B cell (primary cell): ENCODE results near the gene PGA3. TPM values are rescaled to one million over a fixed set of nuclear protein-coding genes. Genes with fewer than 3 reads are reported as not detected.

Experiments
- ATAC-seq: fragments of 200-7000 bp; cut with Tn5 transposase; one replicate; pipeline ENCODE4 v1.10.0; 2021; ENCODE audit warnings: low read depth, mild to moderate bottlenecking, moderate number of reproducible peaks, moderate library complexity
- CTCF ChIA-PET: fragments of 350-600 bp; sonication (Branson Sonifier 250); formaldehyde crosslinking; loops from one replicate; lab custom pipeline; 2021; ENCODE audit warnings: antibody characterized with exemption, inconsistent platforms; lab: Charles Lee
- POLR2A ChIA-PET: fragments of 350-600 bp; sonication (Branson Sonifier 250); formaldehyde crosslinking; loops from one replicate; lab custom pipeline; 2021; ENCODE audit warnings: antibody characterized with exemption; lab: Charles Lee
- DNase-seq: peaks from one replicate; pipeline ENCODE4 v3.0.0; 2013
- H2AFZ ChIP-seq: 2 replicates; pipeline ENCODE4 v1.6.1; 2012; ENCODE audit warnings: mild to moderate bottlenecking, low read depth, low read length; ENCODE audit not compliant: insufficient read depth, poor library complexity, severe bottlenecking
- H3K27ac ChIP-seq, 2 donors: 1 replicate in 1 of 2; 2 replicates in 1 of 2; pipeline ENCODE4 v1.5.1; 2012 to 2013; ENCODE audit warnings: low read length in 2 of 2, mild to moderate bottlenecking in 2 of 2, moderate library complexity in 1 of 2
- H3K27me3 ChIP-seq, 4 experiments: fragments of 200-600 bp in 1 of 4; sonication (generic) in 1 of 4; replicated peaks in 1 of 4; 1 replicate in 2 of 4; 2 replicates in 2 of 4; pipeline versions ENCODE4 v1.6.1 to v1.7.0; 2013 to 2016; ENCODE audit warnings: low read length in 3 of 4, mild to moderate bottlenecking in 2 of 4, mixed read lengths in 1 of 4, moderate library complexity in 1 of 4; ENCODE audit not compliant: insufficient read depth in 4 of 4, control insufficient read depth in 3 of 4; ENCODE audit errors: control extremely low read depth in 1 of 4
- H3K36me3 ChIP-seq, 2 experiments: replicated peaks in 1 of 2; 1 replicate in 1 of 2; 2 replicates in 1 of 2; pipeline versions ENCODE4 v1.6.1 to v1.7.1; 2013; ENCODE audit warnings: low read length in 1 of 2; ENCODE audit not compliant: insufficient read depth in 2 of 2, control insufficient read depth in 1 of 2; ENCODE audit errors: control extremely low read depth in 1 of 2, extremely low read depth in 1 of 2
- H3K4me1 ChIP-seq, 2 donors: fragments of 200-600 bp in 1 of 2; sonication (generic) in 1 of 2; 1 replicate in 1 of 2; 2 replicates in 1 of 2; pipeline versions ENCODE4 v1.5.1 to v1.6.1; 2013 to 2017; ENCODE audit warnings: low read length in 2 of 2; ENCODE audit not compliant: control insufficient read depth in 2 of 2, insufficient read depth in 2 of 2
- H3K4me2 ChIP-seq: replicated peaks from 2 replicates; pipeline ENCODE3; 2012; ENCODE audit warnings: mild to moderate bottlenecking, low read depth, low read length; ENCODE audit not compliant: poor library complexity, severe bottlenecking
- H3K4me3 ChIP-seq, 5 experiments: fragments of 200-600 bp in 1 of 5; sonication (generic) in 1 of 5; 1 replicate in 3 of 5; 2 replicates in 2 of 5; pipeline versions ENCODE4 v1.5.1 to v1.7.0; 2011 to 2016; ENCODE audit warnings: low read length in 4 of 5, mild to moderate bottlenecking in 4 of 5, low read depth in 2 of 5, control low read depth in 1 of 5, moderate library complexity in 1 of 5; ENCODE audit not compliant: insufficient read depth in 1 of 5; ENCODE audit errors: control extremely low read depth in 1 of 5, extremely low read depth in 1 of 5
- H3K79me2 ChIP-seq: fragments of 200-600 bp; sonication (generic); one replicate; pipeline ENCODE4 v1.6.0; 2016; ENCODE audit warnings: low read length; ENCODE audit not compliant: control insufficient read depth, insufficient read depth
- H3K9ac ChIP-seq: fragments of 200-600 bp; sonication (generic); 2 replicates; pipeline ENCODE4 v1.6.1; 2017; ENCODE audit warnings: mild to moderate bottlenecking, low read length, moderate library complexity
- H3K9me3 ChIP-seq, 3 donors: one replicate each; pipeline versions ENCODE4 v1.6.1 to v1.7.1; 2013; ENCODE audit warnings: low read length in 2 of 3; ENCODE audit not compliant: control insufficient read depth in 2 of 3, insufficient read depth in 1 of 3; ENCODE audit errors: control extremely low read depth in 1 of 3
- H4K20me1 ChIP-seq: 2 replicates; pipeline ENCODE4 v1.6.0; 2012; ENCODE audit warnings: mild to moderate bottlenecking, low read length; ENCODE audit not compliant: insufficient read depth, control insufficient read depth, poor library complexity, severe bottlenecking
- H3K27ac Mint-ChIP-seq: one replicate; pipeline ENCODE4 v1.8.0; 2021; ENCODE audit warnings: mixed read lengths
- H3K27me3 Mint-ChIP-seq: one replicate; pipeline ENCODE4 v1.8.0; 2021; ENCODE audit warnings: mixed read lengths
- H3K4me1 Mint-ChIP-seq: one replicate; pipeline ENCODE4 v1.8.0; 2021; ENCODE audit warnings: mixed read lengths
- H3K4me3 Mint-ChIP-seq: one replicate; pipeline ENCODE4 v1.8.0; 2021; ENCODE audit warnings: mixed read lengths
- H3K9me3 Mint-ChIP-seq: one replicate; pipeline ENCODE4 v1.8.0; 2022; ENCODE audit warnings: mixed read lengths; ENCODE audit not compliant: insufficient read depth
- EZH2 ChIP-seq: IDR thresholded peaks from 2 replicates; pipeline ENCODE4 v1.6.1; 2012; ENCODE audit warnings: borderline replicate concordance, low read depth, mild to moderate bottlenecking, moderate library complexity, low read length; ENCODE audit not compliant: insufficient read depth, poor library complexity, severe bottlenecking
- WGBS: methylation state at CpG from one replicate; pipeline ENCODE4 v1.1.5; 2013; ENCODE audit warnings: missing lambda C conversion rate; ENCODE audit not compliant: insufficient coverage; 5-methylcytosine and 5-hydroxymethylcytosine counted together
- intact Hi-C: fragments of 100-400 bp; cut with micrococcal nuclease; formaldehyde crosslinking; loops from one replicate; pipeline ENCODE4 v1.10.0; 2022
- polyA plus RNA-seq: library from polyadenylated mRNA; depleted of rRNA; stranded (reverse); fragments of >200 nt; gene quantifications from 2 replicates; pipeline ENCODE4 v1.2.3, GENCODE V29; 2012
- total RNA-seq, 2 donors: library from RNA; stranded (reverse); fragments of 120-200 nt in 1 of 2; gene quantifications; 1 replicate in 1 of 2; 2 replicates in 1 of 2; pipeline versions ENCODE4 v1.2.3 to v1.2.4, GENCODE V29; 2013 to 2022
- TF ChIP-seq, protein P1 (sequence below): fragments of 200-600 bp; IDR thresholded peaks from one replicate; pipeline ENCODE4 v1.8.0; 2022; ENCODE audit warnings: antibody characterized with exemption, mild to moderate bottlenecking

PGA3 gene
- total and polyA plus RNA-seq, 2 donors (not counting 1 experiment from before 2014, with no cell fraction given), result not detected

DNA sequence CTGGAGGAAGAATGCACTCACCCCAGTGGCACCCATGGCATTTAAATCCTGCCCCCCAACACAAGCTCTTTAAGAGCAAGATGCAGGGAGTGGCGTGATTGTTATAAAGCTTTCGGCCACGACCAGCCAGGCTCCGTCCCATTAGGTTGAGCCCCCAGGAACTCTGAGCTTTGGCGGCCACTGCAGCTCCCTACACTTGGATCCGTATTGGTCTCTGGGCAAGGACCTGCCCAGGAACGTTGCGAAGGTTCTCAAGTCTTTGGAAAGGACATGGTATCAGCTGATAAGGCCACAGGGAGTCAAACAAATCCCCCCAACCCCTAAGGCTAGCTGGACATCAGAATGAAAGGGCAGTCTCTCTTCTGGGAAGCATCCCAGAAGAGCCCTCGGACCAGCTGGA is 32.7 kb upstream of the PGA3 start:
- Histone ChIP-seq H3K79me2 (no peaks in the 10 kb centered on the region), H3K9me3 (peaks cover 0 to 14% (median 2%) of the 10 kb centered on the region in 3 donors), H3K4me2 (no peak overlapping the region), H3K27ac (no peak overlapping the region), H4K20me1 (no peaks in the 10 kb centered on the region), H3K9ac (no peak overlapping the region), H3K36me3 (no peaks in the 10 kb centered on the region), H3K27me3 (no peaks in the 10 kb centered on the region), H3K4me1 (peaks cover 34 to 36% of the 10 kb centered on the region in 2 donors), H2AFZ (no peak overlapping the region), H3K4me3 (no peak overlapping the region)
- intact Hi-C loops, result loop anchor here (5.0 kb wide), 1 partner anchor 338 kb away; no protein-coding TSS in a partner anchor
- no peak overlapping the region for H3K4me3 Mint-ChIP-seq
- ATAC-seq, result no peak
- WGBS, result 93% methylated on average over 9 of the region's 9 CpGs
- no peak for TF ChIP-seq EZH2
- TF ChIP-seq, protein P1, sequence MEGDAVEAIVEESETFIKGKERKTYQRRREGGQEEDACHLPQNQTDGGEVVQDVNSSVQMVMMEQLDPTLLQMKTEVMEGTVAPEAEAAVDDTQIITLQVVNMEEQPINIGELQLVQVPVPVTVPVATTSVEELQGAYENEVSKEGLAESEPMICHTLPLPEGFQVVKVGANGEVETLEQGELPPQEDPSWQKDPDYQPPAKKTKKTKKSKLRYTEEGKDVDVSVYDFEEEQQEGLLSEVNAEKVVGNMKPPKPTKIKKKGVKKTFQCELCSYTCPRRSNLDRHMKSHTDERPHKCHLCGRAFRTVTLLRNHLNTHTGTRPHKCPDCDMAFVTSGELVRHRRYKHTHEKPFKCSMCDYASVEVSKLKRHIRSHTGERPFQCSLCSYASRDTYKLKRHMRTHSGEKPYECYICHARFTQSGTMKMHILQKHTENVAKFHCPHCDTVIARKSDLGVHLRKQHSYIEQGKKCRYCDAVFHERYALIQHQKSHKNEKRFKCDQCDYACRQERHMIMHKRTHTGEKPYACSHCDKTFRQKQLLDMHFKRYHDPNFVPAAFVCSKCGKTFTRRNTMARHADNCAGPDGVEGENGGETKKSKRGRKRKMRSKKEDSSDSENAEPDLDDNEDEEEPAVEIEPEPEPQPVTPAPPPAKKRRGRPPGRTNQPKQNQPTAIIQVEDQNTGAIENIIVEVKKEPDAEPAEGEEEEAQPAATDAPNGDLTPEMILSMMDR, result no peak
- H3K27me3 Mint-ChIP-seq, result peaks cover 5% of the 10 kb centered on the region
- ChIA-PET POLR2A (no interaction called here), CTCF (interaction anchor here (1.2 to 1.6 kb wide), 4 partner anchors 17 to 340 kb away, joined by 3 read pairs; no protein-coding TSS in a partner anchor)
- H3K27ac Mint-ChIP-seq, result no peak overlapping the region
- DNase-seq, result no peak
- H3K9me3 Mint-ChIP-seq, result peaks cover 2% of the 10 kb centered on the region
- H3K4me1 Mint-ChIP-seq, result peaks cover 36% of the 10 kb centered on the region

- no peaks in the 10 kb centered on the region for H3K27me3 ChIP-seq
- H3K79me2 ChIP-seq, result no peaks in the 10 kb centered on the region
- no peaks in the 10 kb centered on the region for H4K20me1 ChIP-seq
- peak overlapping the region; percentile 2 to 59 for H3K27ac ChIP-seq
- intact Hi-C loops, result loop anchor here (5.0 kb wide), 1 partner anchor 340 kb away; no protein-coding TSS in a partner anchor
- POLR2A ChIA-PET, result no interaction called here
- Mint-ChIP-seq H3K4me1 (peaks cover 35% of the 10 kb centered on the region), H3K9me3 (peaks cover 2% of the 10 kb centered on the region), H3K27me3 (peaks cover 14% of the 10 kb centered on the region), H3K27ac (peak overlapping the region; percentile 38), H3K4me3 (no peak overlapping the region)
- no CpG with 5 or more reads among the region's 3 CpGs for WGBS
- H2AFZ ChIP-seq, result peak overlapping the region; percentile 50
- no peaks in the 10 kb centered on the region for H3K36me3 ChIP-seq
- H3K9ac ChIP-seq, result no peak overlapping the region
- DNase-seq (no peak), ATAC-seq (no peak)
- peaks cover 34 to 36% of the 10 kb centered on the region in 2 donors for H3K4me1 ChIP-seq
- CTCF ChIA-PET, result interaction anchor here (1.0 to 1.6 kb wide), 5 partner anchors 12 to 341 kb away, joined by 3 to 5 read pairs (median 4); no protein-coding TSS in a partner anchor
- no peak overlapping the region for H3K4me3 ChIP-seq
- peaks cover 0 to 14% (median 2%) of the 10 kb centered on the region in 3 donors for H3K9me3 ChIP-seq
- TF ChIP-seq EZH2, result no peak
- TF ChIP-seq, protein P1, result no peak
- H3K4me2 ChIP-seq, result peak overlapping the region; percentile 42
These were observed 31.4 kb upstream of the PGA3 start for GRCh38 chr11:61171907-61172306.
